ENCODE data around the gene RNPS1.

The RNPS1 gene

GRCh38 chr16:2280461-2280860 lies 12.5 kb upstream of the RNPS1 start:
- no peaks in the 10 kb centered on the region for H3K9me3 ChIP-seq (ENCODE audit: severe bottlenecking)
- no peak for DNase-seq
- no peak overlapping the region for H3K4me3 ChIP-seq (ENCODE audit: low read depth, low read length)
- H3K36me3 ChIP-seq, result peaks cover 51% of the 10 kb centered on the region
- H3K27me3 ChIP-seq (ENCODE audit: insufficient read depth, low read depth, severe bottlenecking), result no peaks in the 10 kb centered on the region
- no peak for TF ChIP-seq CTCF (IDR thresholded peaks at IDR 0.05; ENCODE audit: low read depth, low read length)
- H3K27ac ChIP-seq, result peak overlapping the region; percentile 87

- Histone ChIP-seq H3K27me3 (ENCODE audit: insufficient read depth, low read depth, severe bottlenecking) (no peaks in the 10 kb centered on the region), H3K9me3 (ENCODE audit: severe bottlenecking) (no peaks in the 10 kb centered on the region), H3K36me3 (peaks cover 40% of the 10 kb centered on the region), H3K27ac (peak overlapping the region; percentile 87), H3K4me3 (ENCODE audit: low read depth, low read length) (no peak overlapping the region)
- peak; percentile 69 for DNase-seq
- TF ChIP-seq CTCF (IDR thresholded peaks at IDR 0.05; ENCODE audit: low read depth, low read length), result no peak
These were observed 11.3 kb upstream of the RNPS1 start for GRCh38 chr16:2278956-2279800.

- peak; percentile 44 for DNase-seq
- Histone ChIP-seq H3K9me3 (ENCODE audit: severe bottlenecking) (no peaks in the 10 kb centered on the region), H3K27me3 (ENCODE audit: insufficient read depth, low read depth, severe bottlenecking) (no peaks in the 10 kb centered on the region), H3K4me3 (ENCODE audit: low read depth, low read length) (no peak overlapping the region), H3K27ac (peak overlapping the region; percentile 87), H3K36me3 (peaks cover 40% of the 10 kb centered on the region)
- TF ChIP-seq CTCF (IDR thresholded peaks at IDR 0.05; ENCODE audit: low read depth, low read length), result peak; percentile 58
These were observed 10.3 kb upstream of the RNPS1 start for GRCh38 chr16:2278272-2278608.

GRCh38 chr16:2277466-2278271 lies 9.7 kb upstream of the RNPS1 start:
- H3K36me3 ChIP-seq, result peaks cover 43% of the 10 kb centered on the region
- H3K27ac ChIP-seq, result peak overlapping the region; percentile 87
- no peaks in the 10 kb centered on the region for H3K27me3 ChIP-seq (ENCODE audit: insufficient read depth, low read depth, severe bottlenecking)
- no peak for TF ChIP-seq CTCF (IDR thresholded peaks at IDR 0.05; ENCODE audit: low read depth, low read length)
- no peaks in the 10 kb centered on the region for H3K9me3 ChIP-seq (ENCODE audit: severe bottlenecking)
- no peak for DNase-seq
- no peak overlapping the region for H3K4me3 ChIP-seq (ENCODE audit: low read depth, low read length)

- peaks cover 51% of the 10 kb centered on the region for H3K36me3 ChIP-seq
- DNase-seq, result no peak
- H3K27me3 ChIP-seq (ENCODE audit: insufficient read depth, low read depth, severe bottlenecking), result no peaks in the 10 kb centered on the region
- H3K27ac ChIP-seq, result peak overlapping the region; percentile 91
- no peak for TF ChIP-seq CTCF (IDR thresholded peaks at IDR 0.05; ENCODE audit: low read depth, low read length)
- no peaks in the 10 kb centered on the region for H3K9me3 ChIP-seq (ENCODE audit: severe bottlenecking)
- no peak overlapping the region for H3K4me3 ChIP-seq (ENCODE audit: low read depth, low read length)
These were observed 8.7 kb upstream of the RNPS1 start for GRCh38 chr16:2276368-2277195.
